Measurements from ENCODE around the gene KRTAP8-1. TPM values are rescaled to one million over a fixed set of nuclear protein-coding genes. Genes with fewer than 3 reads are reported as not detected.

The KRTAP8-1 gene
- total RNA-seq (not detected), polyA plus RNA-seq (not detected)
- long read RNA-seq, donor 1, result 0 reads
- long read RNA-seq, donor 2, result 0 reads
- long read RNA-seq, donor 3, result 0 reads
- long read RNA-seq, donor 4, result 0 reads
- long read RNA-seq, donor 5, result 0 reads

GRCh38 chr21:30813174-30813573, at the start of gene KRTAP8-1:
Gene KRTAP8-1 (minus strand): TSS chr21:30813274. CDS start chr21:30813220, 54 bp downstream.
- Histone ChIP-seq H3K4me3 (no peak within 1 kb of the TSS), H3K9ac (ENCODE audit: insufficient read depth in 1 of 2, low read length in 2 of 2) (no peak within 1 kb of the TSS), H3K9me3 (ENCODE audit: control insufficient read depth in 4 of 4, insufficient read depth in 3 of 4, low read length in 3 of 4) (no peaks in the 10 kb centered on the region), H3K27ac (ENCODE audit: low read depth in 1 of 2, low read length in 1 of 2) (no peak within 1 kb of the TSS), H3K36me3 (ENCODE audit: control insufficient read depth in 4 of 4, insufficient read depth in 4 of 4, low read length in 4 of 4) (no peaks in the 10 kb centered on the region), H3K27me3 (ENCODE audit: control insufficient read depth in 3 of 3, insufficient read depth in 3 of 3, low read length in 2 of 3) (no peaks in the 10 kb centered on the region), H3K4me1 (ENCODE audit: control insufficient read depth in 5 of 5, insufficient read depth in 5 of 5, low read length in 5 of 5) (no peaks in the 10 kb centered on the region)
- ATAC-seq (ENCODE audit: insufficient read depth, low FRiP score) (no peak), DNase-seq (no peak)
- 85 to 93% methylated on average over 5 of the region's 5 CpGs for WGBS, 2 donors
- TF ChIP-seq CTCF (IDR thresholded peaks at IDR 0.05; ENCODE audit: control extremely low read depth, extremely low read depth), result no peak

GRCh38 chr21:30847627-30848500, 34.8 kb upstream of the KRTAP8-1 start:
- 70 to 82% methylated on average over 9 of the region's 9 CpGs for WGBS, 2 donors
- H3K4me3 ChIP-seq, result no peak overlapping the region
- ATAC-seq (ENCODE audit: insufficient read depth, low FRiP score), result no peak
- H3K36me3 ChIP-seq (ENCODE audit: control insufficient read depth in 4 of 4, insufficient read depth in 4 of 4, low read length in 4 of 4), result no peaks in the 10 kb centered on the region
- H3K27ac ChIP-seq (ENCODE audit: low read depth in 1 of 2, low read length in 1 of 2), result no peak overlapping the region
- no peak for DNase-seq
- TF ChIP-seq CTCF (IDR thresholded peaks at IDR 0.05; ENCODE audit: control extremely low read depth, extremely low read depth), result no peak
- no peaks in the 10 kb centered on the region for H3K27me3 ChIP-seq (ENCODE audit: control insufficient read depth in 3 of 3, insufficient read depth in 3 of 3, low read length in 2 of 3)
- peaks cover 0 to 3% (median 0%) of the 10 kb centered on the region in 5 donors for H3K4me1 ChIP-seq (ENCODE audit: control insufficient read depth in 5 of 5, insufficient read depth in 5 of 5, low read length in 5 of 5)
- no peak overlapping the region for H3K9ac ChIP-seq (ENCODE audit: insufficient read depth in 1 of 2, low read length in 2 of 2)
- H3K9me3 ChIP-seq (ENCODE audit: control insufficient read depth in 4 of 4, insufficient read depth in 3 of 4, low read length in 3 of 4), result no peaks in the 10 kb centered on the region

GRCh38 chr21:30842990-30843389, 29.9 kb upstream of the KRTAP8-1 start:
- H3K9me3 ChIP-seq (ENCODE audit: control insufficient read depth in 4 of 4, insufficient read depth in 3 of 4, low read length in 3 of 4), result no peaks in the 10 kb centered on the region
- DNase-seq (no peak), ATAC-seq (ENCODE audit: insufficient read depth, low FRiP score) (no peak)
- H3K4me3 ChIP-seq, result no peak overlapping the region
- no peak overlapping the region for H3K27ac ChIP-seq (ENCODE audit: low read depth in 1 of 2, low read length in 1 of 2)
- H3K4me1 ChIP-seq (ENCODE audit: control insufficient read depth in 5 of 5, insufficient read depth in 5 of 5, low read length in 5 of 5), result peaks cover 0 to under 1% (median 0%) of the 10 kb centered on the region in 5 donors
- no peak overlapping the region for H3K9ac ChIP-seq (ENCODE audit: insufficient read depth in 1 of 2, low read length in 2 of 2)
- TF ChIP-seq CTCF (IDR thresholded peaks at IDR 0.05; ENCODE audit: control extremely low read depth, extremely low read depth), result no peak
- no peaks in the 10 kb centered on the region for H3K27me3 ChIP-seq (ENCODE audit: control insufficient read depth in 3 of 3, insufficient read depth in 3 of 3, low read length in 2 of 3)
- no peaks in the 10 kb centered on the region for H3K36me3 ChIP-seq (ENCODE audit: control insufficient read depth in 4 of 4, insufficient read depth in 4 of 4, low read length in 4 of 4)

Data from lung (tissue), 16 donors.